ENCODE measurements around the gene PTH1R.

DNA sequence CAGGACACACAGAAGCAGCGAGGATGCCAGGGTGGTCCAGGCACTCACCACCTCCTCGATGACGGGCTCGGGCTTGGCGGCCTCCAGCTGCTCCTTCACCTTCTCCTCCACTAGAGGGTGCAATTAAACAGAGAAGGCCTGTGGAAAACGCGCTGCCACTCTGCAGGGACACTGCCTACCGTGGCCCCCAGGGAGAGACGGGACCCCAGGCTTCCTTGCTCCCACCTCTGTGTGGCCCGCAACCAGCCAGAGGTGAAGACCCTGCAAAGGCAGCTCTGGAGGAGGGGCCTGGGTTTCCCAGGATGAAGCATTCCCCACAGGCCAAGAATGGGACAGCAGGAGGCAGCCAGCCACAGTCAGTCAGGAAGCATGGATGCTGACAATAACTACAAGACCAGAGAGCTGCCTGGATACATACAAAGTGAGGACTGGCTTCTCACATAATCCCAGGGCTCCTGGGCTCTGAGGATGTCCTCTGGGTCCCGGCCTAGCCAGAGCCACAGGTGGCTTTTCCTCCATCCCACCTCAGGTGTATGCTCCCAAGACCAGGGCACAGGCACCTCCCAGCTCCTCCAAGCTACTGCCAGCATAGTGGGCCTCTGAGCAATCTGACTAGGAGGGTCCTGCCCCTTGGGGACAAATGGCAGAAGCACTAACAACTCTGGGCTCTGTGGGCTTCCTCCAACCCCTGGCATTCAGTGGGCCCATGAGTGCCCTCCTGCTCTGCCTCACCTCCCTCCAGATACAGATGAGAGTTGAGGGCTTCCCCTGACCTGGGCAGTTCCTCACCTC is 46.2 kb downstream of the PTH1R start:
- TF ChIP-seq TAF1 (IDR thresholded peaks at IDR 0.05; ENCODE audit: low read depth) (no peak), TCF12 (IDR thresholded peaks at IDR 0.05; ENCODE audit: low read depth) (no peak), CREB1 (IDR thresholded peaks at IDR 0.05; ENCODE audit: low read depth) (no peak), RAD21 (IDR thresholded peaks at IDR 0.05; ENCODE audit: low read depth) (peak; percentile 81), NFIC (IDR thresholded peaks at IDR 0.05) (no peak), FOXM1 (IDR thresholded peaks at IDR 0.05; ENCODE audit: borderline replicate concordance, low read depth) (no peak), EP300 (IDR thresholded peaks at IDR 0.05; ENCODE audit: borderline replicate concordance) (no peak), ZBTB7A (IDR thresholded peaks at IDR 0.05; ENCODE audit: low read depth) (no peak), YY1 (IDR thresholded peaks at IDR 0.05; ENCODE audit: low read depth) (no peak), EGR1 (IDR thresholded peaks at IDR 0.05) (no peak)
- TF ChIP-seq, protein P1, sequence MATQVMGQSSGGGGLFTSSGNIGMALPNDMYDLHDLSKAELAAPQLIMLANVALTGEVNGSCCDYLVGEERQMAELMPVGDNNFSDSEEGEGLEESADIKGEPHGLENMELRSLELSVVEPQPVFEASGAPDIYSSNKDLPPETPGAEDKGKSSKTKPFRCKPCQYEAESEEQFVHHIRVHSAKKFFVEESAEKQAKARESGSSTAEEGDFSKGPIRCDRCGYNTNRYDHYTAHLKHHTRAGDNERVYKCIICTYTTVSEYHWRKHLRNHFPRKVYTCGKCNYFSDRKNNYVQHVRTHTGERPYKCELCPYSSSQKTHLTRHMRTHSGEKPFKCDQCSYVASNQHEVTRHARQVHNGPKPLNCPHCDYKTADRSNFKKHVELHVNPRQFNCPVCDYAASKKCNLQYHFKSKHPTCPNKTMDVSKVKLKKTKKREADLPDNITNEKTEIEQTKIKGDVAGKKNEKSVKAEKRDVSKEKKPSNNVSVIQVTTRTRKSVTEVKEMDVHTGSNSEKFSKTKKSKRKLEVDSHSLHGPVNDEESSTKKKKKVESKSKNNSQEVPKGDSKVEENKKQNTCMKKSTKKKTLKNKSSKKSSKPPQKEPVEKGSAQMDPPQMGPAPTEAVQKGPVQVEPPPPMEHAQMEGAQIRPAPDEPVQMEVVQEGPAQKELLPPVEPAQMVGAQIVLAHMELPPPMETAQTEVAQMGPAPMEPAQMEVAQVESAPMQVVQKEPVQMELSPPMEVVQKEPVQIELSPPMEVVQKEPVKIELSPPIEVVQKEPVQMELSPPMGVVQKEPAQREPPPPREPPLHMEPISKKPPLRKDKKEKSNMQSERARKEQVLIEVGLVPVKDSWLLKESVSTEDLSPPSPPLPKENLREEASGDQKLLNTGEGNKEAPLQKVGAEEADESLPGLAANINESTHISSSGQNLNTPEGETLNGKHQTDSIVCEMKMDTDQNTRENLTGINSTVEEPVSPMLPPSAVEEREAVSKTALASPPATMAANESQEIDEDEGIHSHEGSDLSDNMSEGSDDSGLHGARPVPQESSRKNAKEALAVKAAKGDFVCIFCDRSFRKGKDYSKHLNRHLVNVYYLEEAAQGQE (IDR thresholded peaks at IDR 0.05; ENCODE audit: low read depth) = no peak
- TF ChIP-seq, protein P2, sequence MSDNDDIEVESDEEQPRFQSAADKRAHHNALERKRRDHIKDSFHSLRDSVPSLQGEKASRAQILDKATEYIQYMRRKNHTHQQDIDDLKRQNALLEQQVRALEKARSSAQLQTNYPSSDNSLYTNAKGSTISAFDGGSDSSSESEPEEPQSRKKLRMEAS (IDR thresholded peaks at IDR 0.05) = no peak
- TF ChIP-seq, protein P3, sequence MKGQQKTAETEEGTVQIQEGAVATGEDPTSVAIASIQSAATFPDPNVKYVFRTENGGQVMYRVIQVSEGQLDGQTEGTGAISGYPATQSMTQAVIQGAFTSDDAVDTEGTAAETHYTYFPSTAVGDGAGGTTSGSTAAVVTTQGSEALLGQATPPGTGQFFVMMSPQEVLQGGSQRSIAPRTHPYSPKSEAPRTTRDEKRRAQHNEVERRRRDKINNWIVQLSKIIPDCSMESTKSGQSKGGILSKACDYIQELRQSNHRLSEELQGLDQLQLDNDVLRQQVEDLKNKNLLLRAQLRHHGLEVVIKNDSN (IDR thresholded peaks at IDR 0.05) = no peak

Measured in Ishikawa (cell line).